Measurements from ENCODE around the gene VPS52. TPM values are rescaled to one million over a fixed set of nuclear protein-coding genes. Genes with fewer than 3 reads are reported as not detected.

VPS52 gene
- total RNA-seq = 42.0 and 42.8 TPM in 2 replicates

GRCh38 chr6:33271468-33272274 is at the start of gene VPS52, which contains the start of gene RPS18:
Gene VPS52, minus strand, starts transcription at chr6:33271876. Its CDS starts 201 bp downstream, at chr6:33271675.
Gene RPS18, plus strand, starts transcription at chr6:33272075. Its CDS starts 45 bp downstream, at chr6:33272120.

GRCh38 chr6:33317669-33318425 is 46.2 kb upstream of the VPS52 start, which contains the start of gene ZBTB22:
Gene ZBTB22, minus strand, starts transcription at chr6:33317744. Its CDS starts 828 bp downstream, at chr6:33316916.

GRCh38 chr6:33313709-33314514 is 42.2 kb upstream of the VPS52 start, which contains the start of gene TAPBP:
Gene TAPBP, minus strand, starts transcription at chr6:33314078. Its CDS starts 37 bp downstream, at chr6:33314041.

GRCh38 chr6:33298773-33299236 is 27.1 kb upstream of the VPS52 start, which contains the start of gene RGL2:
Gene RGL2, minus strand, starts transcription at chr6:33298942. Its CDS starts 332 bp downstream, at chr6:33298610.

GRCh38 chr6:33288921-33289783 is 17.5 kb upstream of the VPS52 start, which contains the start of the genes PFDN6 and WDR46:
Gene PFDN6, plus strand, starts transcription at chr6:33289601. Its CDS starts 256 bp downstream, at chr6:33289857.
Gene WDR46, minus strand, starts transcription at chr6:33289239. Its CDS starts 69 bp downstream, at chr6:33289170.

GRCh38 chr6:33276864-33277662 is 5.4 kb upstream of the VPS52 start, which contains the start of gene B3GALT4:
Gene B3GALT4, plus strand, starts transcription at chr6:33277123. Its CDS starts 297 bp downstream, at chr6:33277420.

GRCh38 chr6:33208091-33208967 is 63.3 kb downstream of the VPS52 start, which contains the start of gene RING1:
Gene RING1, plus strand, starts transcription at chr6:33208500. Its CDS starts 323 bp downstream, at chr6:33208823.

GRCh38 chr6:33204415-33205190 is 67.1 kb downstream of the VPS52 start, which contains the start of gene HSD17B8:
Gene HSD17B8, plus strand, starts transcription at chr6:33204655. Its CDS starts 14 bp downstream, at chr6:33204669.

Other genes with a start within 250 kb of the VPS52 start
- 1.7 and 2.8 TPM in 2 replicates for gene HLA-DPA1, start 198.2 kb downstream of the VPS52 start, total RNA-seq
- gene HLA-DPB1, start 195.9 kb downstream of the VPS52 start, total RNA-seq = 1.8 and 10.0 TPM in 2 replicates
- 0.15 and 1.2 TPM in 2 replicates for gene COL11A2, start 79.4 kb downstream of the VPS52 start, total RNA-seq
- gene RXRB, start 71.2 kb downstream of the VPS52 start, total RNA-seq = 28.2 and 36.4 TPM in 2 replicates
- 126 and 152 TPM in 2 replicates for gene SLC39A7, start 71.0 kb downstream of the VPS52 start, total RNA-seq
- gene HSD17B8, start 67.2 kb downstream of the VPS52 start, total RNA-seq = 11.1 and 11.6 TPM in 2 replicates
- gene RING1, start 63.4 kb downstream of the VPS52 start, total RNA-seq = 31.4 and 52.9 TPM in 2 replicates
- 3,088 and 3,156 TPM in 2 replicates for gene RPS18, start 199 bp upstream of the VPS52 start, total RNA-seq
- 12.5 and 18.0 TPM in 2 replicates for gene B3GALT4, start 5.2 kb upstream of the VPS52 start, total RNA-seq
- 69.3 and 86.5 TPM in 2 replicates for gene WDR46, start 17.4 kb upstream of the VPS52 start, total RNA-seq
- gene PFDN6, start 17.7 kb upstream of the VPS52 start, total RNA-seq = 26.6 and 51.3 TPM in 2 replicates
- 29.2 and 41.7 TPM in 2 replicates for gene RGL2, start 27.1 kb upstream of the VPS52 start, total RNA-seq
- 54.8 and 136 TPM in 2 replicates for gene TAPBP, start 42.2 kb upstream of the VPS52 start, total RNA-seq
- 18.0 and 25.8 TPM in 2 replicates for gene ZBTB22, start 45.9 kb upstream of the VPS52 start, total RNA-seq
- gene DAXX, start 51.1 kb upstream of the VPS52 start, total RNA-seq = 41.7 and 65.6 TPM in 2 replicates
- gene KIFC1, start 119.9 kb upstream of the VPS52 start, total RNA-seq = 1.8 and 36.2 TPM in 2 replicates
- 23.9 and 27.0 TPM in 2 replicates for gene PHF1, start 139.1 kb upstream of the VPS52 start, total RNA-seq
- gene CUTA, start 146.2 kb upstream of the VPS52 start, total RNA-seq = 125 and 147 TPM in 2 replicates
- 8.0 and 10.8 TPM in 2 replicates for gene SYNGAP1, start 148.2 kb upstream of the VPS52 start, total RNA-seq
- gene ZBTB9, start 182.7 kb upstream of the VPS52 start, total RNA-seq = 5.1 and 5.3 TPM in 2 replicates

All from smooth muscle cell of trachea (primary cell).